Epidermal melanocyte (primary cell): ENCODE data around the gene MS4A8.
"Not testable (repeated sequence)": the region's sequence is repeated elsewhere in the genome, so short reads cannot be mapped to it uniquely, and the experiment has no call there.

Experiments used
- DNase-seq: peaks from one replicate; pipeline ENCODE4 v3.0.0; 2011; ENCODE audit warnings: low spot score; ENCODE audit not compliant: insufficient read length

The MS4A8 gene

GRCh38 chr11:60724420-60724819, 25.0 kb downstream of the MS4A8 start, which contains the start of gene MS4A18:
Gene MS4A18, plus strand, starts transcription at chr11:60724720.
- DNase-seq, result no peak

GRCh38 chr11:60725592-60725991, 26.2 kb downstream of the MS4A8 start:
- DNase-seq, result no peak

- no peak for DNase-seq
Measured at GRCh38 chr11:60731586-60731985, 32.2 kb downstream of the MS4A8 start.

- DNase-seq, result no peak
Measured at GRCh38 chr11:60734279-60734678, 34.9 kb downstream of the MS4A8 start.

GRCh38 chr11:60739114-60739513, 39.7 kb downstream of the MS4A8 start:
- DNase-seq, result no peak

GRCh38 chr11:60740573-60740972, 41.2 kb downstream of the MS4A8 start:
- no peak for DNase-seq

GRCh38 chr11:60741421-60741820, 42.0 kb downstream of the MS4A8 start:
- DNase-seq, result no peak

GRCh38 chr11:60743058-60743457, 43.6 kb downstream of the MS4A8 start:
- DNase-seq, result no peak

GRCh38 chr11:60744114-60744513, 44.7 kb downstream of the MS4A8 start:
- DNase-seq, result no peak

GRCh38 chr11:60747359-60747873, 48.0 kb downstream of the MS4A8 start:
- DNase-seq, result no peak

GRCh38 chr11:60748225-60748624, 48.8 kb downstream of the MS4A8 start:
- DNase-seq, result no peak

- no peak for DNase-seq
Measured at GRCh38 chr11:60748821-60749220, 49.4 kb downstream of the MS4A8 start.

GRCh38 chr11:60750911-60751310, 51.5 kb downstream of the MS4A8 start:
- DNase-seq, result no peak

GRCh38 chr11:60753309-60753708, 53.9 kb downstream of the MS4A8 start:
- no peak for DNase-seq

- no peak for DNase-seq
Measured at GRCh38 chr11:60754887-60755286, 55.5 kb downstream of the MS4A8 start.

GRCh38 chr11:60756307-60757032, 57.1 kb downstream of the MS4A8 start, which contains the start of gene MS4A15:
Gene MS4A15, plus strand, starts transcription at chr11:60756867. Its CDS starts 6,867 bp downstream, at chr11:60763734.
- DNase-seq, result no peak

GRCh38 chr11:60757231-60757800, 57.9 kb downstream of the MS4A8 start:
- DNase-seq, result no peak

GRCh38 chr11:60758671-60759070, 59.3 kb downstream of the MS4A8 start:
- DNase-seq, result not testable (repeated sequence)

GRCh38 chr11:60759438-60760225, 60.2 kb downstream of the MS4A8 start:
- DNase-seq, result not testable (repeated sequence)

- DNase-seq, result no peak
Measured at GRCh38 chr11:60761436-60762190, 62.2 kb downstream of the MS4A8 start.
